Measurements from ENCODE around the gene KCNH1.

KCNH1 gene

DNA sequence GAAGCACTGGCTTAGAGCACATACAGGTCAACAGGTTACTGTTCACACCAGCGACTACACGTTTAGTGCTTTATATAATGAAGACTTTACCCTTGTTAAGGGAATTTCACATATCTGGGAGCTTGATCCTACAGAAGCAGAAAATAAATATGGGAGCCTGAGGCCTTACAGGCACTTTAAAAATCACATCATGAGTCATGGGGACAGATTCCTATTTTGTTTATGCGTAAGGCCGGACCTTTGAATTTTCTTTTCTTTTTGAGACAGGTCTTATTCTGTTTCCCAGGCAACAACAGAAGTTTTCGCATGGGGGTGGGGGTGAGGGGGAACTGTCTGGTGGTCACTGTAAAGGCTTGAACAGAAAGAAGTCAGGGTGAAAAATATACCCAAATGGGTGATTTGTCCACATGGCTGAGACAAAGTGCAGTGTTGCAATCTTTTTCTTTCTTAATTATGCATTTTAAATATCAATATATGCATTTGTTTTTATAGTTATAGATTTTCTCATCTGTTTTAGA is 276.7 kb downstream of the KCNH1 start:
- DNase-seq (ENCODE audit: low read depth), result no peak
- TF ChIP-seq, protein P1, sequence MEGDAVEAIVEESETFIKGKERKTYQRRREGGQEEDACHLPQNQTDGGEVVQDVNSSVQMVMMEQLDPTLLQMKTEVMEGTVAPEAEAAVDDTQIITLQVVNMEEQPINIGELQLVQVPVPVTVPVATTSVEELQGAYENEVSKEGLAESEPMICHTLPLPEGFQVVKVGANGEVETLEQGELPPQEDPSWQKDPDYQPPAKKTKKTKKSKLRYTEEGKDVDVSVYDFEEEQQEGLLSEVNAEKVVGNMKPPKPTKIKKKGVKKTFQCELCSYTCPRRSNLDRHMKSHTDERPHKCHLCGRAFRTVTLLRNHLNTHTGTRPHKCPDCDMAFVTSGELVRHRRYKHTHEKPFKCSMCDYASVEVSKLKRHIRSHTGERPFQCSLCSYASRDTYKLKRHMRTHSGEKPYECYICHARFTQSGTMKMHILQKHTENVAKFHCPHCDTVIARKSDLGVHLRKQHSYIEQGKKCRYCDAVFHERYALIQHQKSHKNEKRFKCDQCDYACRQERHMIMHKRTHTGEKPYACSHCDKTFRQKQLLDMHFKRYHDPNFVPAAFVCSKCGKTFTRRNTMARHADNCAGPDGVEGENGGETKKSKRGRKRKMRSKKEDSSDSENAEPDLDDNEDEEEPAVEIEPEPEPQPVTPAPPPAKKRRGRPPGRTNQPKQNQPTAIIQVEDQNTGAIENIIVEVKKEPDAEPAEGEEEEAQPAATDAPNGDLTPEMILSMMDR (IDR thresholded peaks at IDR 0.05; ENCODE audit: insufficient read depth, low read depth, low read length, missing control alignments), result no peak

DNA sequence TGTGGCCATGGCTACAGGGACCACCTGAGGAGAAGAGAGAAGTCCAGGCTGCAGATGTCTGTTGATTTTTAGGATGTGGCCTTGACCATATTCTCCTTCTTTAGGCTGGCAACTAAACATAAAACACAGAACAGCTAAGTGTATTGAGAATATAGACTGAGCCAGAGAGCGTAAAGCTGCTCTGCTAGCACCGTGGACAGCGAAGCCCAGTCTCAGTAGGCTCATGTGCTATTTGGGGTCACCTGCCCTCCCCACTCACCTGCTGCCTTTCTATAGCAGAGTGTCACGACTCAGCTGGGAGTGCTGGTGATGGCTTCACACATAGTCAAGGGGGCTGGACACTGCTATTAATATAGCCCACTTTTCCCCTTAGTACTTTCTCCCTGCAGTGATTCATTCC is 278.5 kb downstream of the KCNH1 start:
- DNase-seq (ENCODE audit: low read depth), result no peak
- H3K4me3 ChIP-seq (ENCODE audit: low read depth, low read length), result no peak overlapping the region
- TF ChIP-seq, protein P1 (IDR thresholded peaks at IDR 0.05; ENCODE audit: insufficient read depth, low read depth, low read length, missing control alignments), result no peak

More for the DNA sequence above, 276.7 kb downstream of the KCNH1 start:
- no peak overlapping the region for H3K4me3 ChIP-seq (ENCODE audit: low read depth, low read length)

- TF ChIP-seq, protein P1 (IDR thresholded peaks at IDR 0.05; ENCODE audit: insufficient read depth, low read depth, low read length, missing control alignments), result no peak
- DNase-seq (ENCODE audit: low read depth), result no peak
- H3K4me3 ChIP-seq (ENCODE audit: low read depth, low read length), result no peak overlapping the region
Observed at GRCh38 chr1:210853276-210853675, 280.7 kb downstream of the KCNH1 start.

- no peak overlapping the region for H3K4me3 ChIP-seq (ENCODE audit: low read depth, low read length)
- TF ChIP-seq, protein P1 (IDR thresholded peaks at IDR 0.05; ENCODE audit: insufficient read depth, low read depth, low read length, missing control alignments), result no peak
- DNase-seq (ENCODE audit: low read depth), result no peak
Observed at GRCh38 chr1:210850556-210850955, 283.4 kb downstream of the KCNH1 start.

DNA sequence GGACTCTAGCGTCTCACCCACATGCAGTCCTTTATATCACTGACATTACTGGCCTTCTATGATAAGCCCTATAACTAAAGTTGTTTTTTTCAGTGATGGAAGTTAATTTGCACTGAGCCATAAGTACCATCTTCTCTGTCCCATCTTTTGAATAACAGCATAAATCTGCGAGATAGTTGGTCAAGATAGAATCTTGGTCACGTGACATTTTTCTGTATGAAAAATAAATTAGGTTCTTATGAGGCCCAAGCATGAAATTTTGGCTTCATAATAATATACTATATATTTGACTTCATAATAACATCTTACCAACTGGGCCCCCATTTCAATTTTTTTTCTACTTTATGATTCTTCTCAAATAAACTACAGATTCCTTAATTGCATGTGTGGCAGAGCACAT is 285.5 kb downstream of the KCNH1 start:
- no peak overlapping the region for H3K4me3 ChIP-seq (ENCODE audit: low read depth, low read length)
- no peak for DNase-seq (ENCODE audit: low read depth)
- TF ChIP-seq, protein P1 (IDR thresholded peaks at IDR 0.05; ENCODE audit: insufficient read depth, low read depth, low read length, missing control alignments), result no peak

DNA sequence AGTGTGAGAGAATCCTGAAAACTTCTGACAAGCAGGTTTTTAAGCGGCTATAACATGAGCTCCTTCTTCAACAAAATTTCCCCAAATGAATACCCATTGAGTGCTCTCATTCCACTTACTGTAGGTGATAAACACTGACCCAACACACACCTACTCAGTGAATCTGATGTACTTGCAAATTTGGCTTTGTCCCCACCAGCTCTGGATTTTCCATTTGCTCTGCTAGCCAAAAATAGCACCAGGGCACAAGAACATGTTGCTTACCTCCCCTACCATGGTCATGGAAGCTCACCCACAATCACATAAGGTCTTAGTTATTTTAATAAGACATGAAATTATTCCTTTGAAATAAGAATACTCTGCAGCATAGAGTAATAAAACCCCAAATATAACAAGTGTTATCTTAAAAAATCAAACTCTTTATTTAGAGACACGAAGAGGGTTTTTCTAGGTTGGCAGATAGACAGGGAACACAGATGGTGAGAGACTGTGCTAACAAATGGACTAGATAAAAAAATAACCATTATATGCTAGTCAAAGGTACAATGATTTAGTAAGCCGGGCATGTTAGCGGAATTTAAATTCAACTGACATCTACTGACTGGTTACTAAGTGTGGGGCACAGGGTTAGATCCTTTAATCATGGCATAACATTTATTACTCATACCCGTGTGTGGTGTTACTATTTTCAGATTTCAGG is 291.9 kb downstream of the KCNH1 start:
- DNase-seq (ENCODE audit: low read depth), result no peak
- TF ChIP-seq, protein P1 (IDR thresholded peaks at IDR 0.05; ENCODE audit: insufficient read depth, low read depth, low read length, missing control alignments), result no peak
- no peak overlapping the region for H3K4me3 ChIP-seq (ENCODE audit: low read depth, low read length)
